Trophoblast cell (in vitro differentiated cells and primary cell): ENCODE data around the gene GKAP1. TPM values are rescaled to one million over a fixed set of nuclear protein-coding genes. Genes with fewer than 3 reads are reported as not detected.
A peak's percentile ranks its signal among the peaks of the same experiment; 100 is the strongest.
"Not testable (repeated sequence)": the region's sequence is repeated elsewhere in the genome, so short reads cannot be mapped to it uniquely, and the experiment has no call there.

Experiments used
- DNase-seq, 2 donors: peaks; one replicate each; pipeline ENCODE4 v3.0.0-alpha.2; 2016
- H2AFZ ChIP-seq: 2 replicates; pipeline ENCODE4 v1.6.1; 2013; ENCODE audit warnings: low read length, moderate library complexity, mild to moderate bottlenecking; ENCODE audit not compliant: insufficient read depth, poor library complexity
- H2AK5ac ChIP-seq: 2 replicates; pipeline ENCODE4 v1.6.1; 2013; ENCODE audit warnings: mild to moderate bottlenecking, low read length
- H2BK120ac ChIP-seq: 2 replicates; pipeline ENCODE4 v1.6.1; 2013; ENCODE audit warnings: low read length, mild to moderate bottlenecking, moderate library complexity; ENCODE audit not compliant: insufficient read depth, poor library complexity
- H2BK12ac ChIP-seq: 2 replicates; pipeline ENCODE4 v1.6.1; 2013; ENCODE audit warnings: mild to moderate bottlenecking, low read length, moderate library complexity
- H2BK5ac ChIP-seq: 2 replicates; pipeline ENCODE4 v1.6.1; 2013; ENCODE audit warnings: low read length, low read depth, moderate library complexity, mild to moderate bottlenecking; ENCODE audit not compliant: poor library complexity
- H3K14ac ChIP-seq: 2 replicates; pipeline ENCODE4 v1.6.1; 2013; ENCODE audit warnings: mild to moderate bottlenecking, low read length
- H3K18ac ChIP-seq: 2 replicates; pipeline ENCODE4 v1.6.1; 2013; ENCODE audit warnings: mild to moderate bottlenecking, low read length
- H3K23ac ChIP-seq: 2 replicates; pipeline ENCODE4 v1.6.1; 2013; ENCODE audit warnings: low read length
- H3K27ac ChIP-seq: 2 replicates; pipeline ENCODE4 v1.5.1; 2013; ENCODE audit warnings: low read depth, mild to moderate bottlenecking, inconsistent platforms, low read length, moderate library complexity
- H3K27me3 ChIP-seq: 2 replicates; pipeline ENCODE4 v1.6.1; 2013; ENCODE audit warnings: inconsistent platforms, mild to moderate bottlenecking, low read length, moderate library complexity; ENCODE audit not compliant: insufficient read depth
- H3K36me3 ChIP-seq, 2 experiments: 1 replicate in 1 of 2; 2 replicates in 1 of 2; pipeline ENCODE4 v1.6.1; 2013; ENCODE audit warnings: low read length in 2 of 2, mild to moderate bottlenecking in 2 of 2, moderate library complexity in 1 of 2; ENCODE audit not compliant: insufficient read depth in 2 of 2, control insufficient read depth in 1 of 2
- H3K4ac ChIP-seq: 2 replicates; pipeline ENCODE4 v1.6.1; 2013; ENCODE audit warnings: low read depth, mild to moderate bottlenecking, low read length, moderate library complexity
- H3K4me1 ChIP-seq, 2 experiments: 1 replicate in 1 of 2; 2 replicates in 1 of 2; pipeline ENCODE4 v1.6.1; 2013; ENCODE audit warnings: low read length in 2 of 2, mild to moderate bottlenecking in 2 of 2, moderate library complexity in 1 of 2; ENCODE audit not compliant: insufficient read depth in 2 of 2, control insufficient read depth in 1 of 2
- H3K4me2 ChIP-seq: 2 replicates; pipeline ENCODE4 v1.6.1; 2013; ENCODE audit warnings: inconsistent platforms, mild to moderate bottlenecking, low read length, moderate library complexity
- H3K4me3 ChIP-seq: 2 replicates; pipeline ENCODE4 v1.5.1; 2013; ENCODE audit warnings: mild to moderate bottlenecking, low read depth, low read length, inconsistent platforms
- H3K79me1 ChIP-seq: one replicate; pipeline ENCODE4 v1.6.1; 2013; ENCODE audit warnings: low read length
- H3K79me2 ChIP-seq: 2 replicates; pipeline ENCODE4 v1.6.1; 2013; ENCODE audit warnings: low read length, mild to moderate bottlenecking; ENCODE audit not compliant: control insufficient read depth, insufficient read depth, poor library complexity
- H3K9ac ChIP-seq: 2 replicates; pipeline ENCODE4 v1.6.1; 2013; ENCODE audit warnings: mild to moderate bottlenecking, low read length
- H3K9me3 ChIP-seq: 2 replicates; pipeline ENCODE4 v1.6.1; 2013; ENCODE audit warnings: low read depth, mild to moderate bottlenecking, control low read depth, inconsistent platforms, low read length; ENCODE audit not compliant: insufficient read depth
- H4K12ac ChIP-seq: 2 replicates; pipeline ENCODE4 v1.6.1; 2013; ENCODE audit warnings: low read depth, mild to moderate bottlenecking, low read length, moderate library complexity
- H4K8ac ChIP-seq: 2 replicates; pipeline ENCODE4 v1.6.1; 2013; ENCODE audit warnings: low read depth, mild to moderate bottlenecking, low read length, moderate library complexity
- H4K91ac ChIP-seq: one replicate; pipeline ENCODE4 v1.6.1; 2013; ENCODE audit warnings: low read depth, mild to moderate bottlenecking, low read length, moderate library complexity
- WGBS: extraction: QIAGEN DNeasy Blood & Tissue Kit; methylation state at CpG from one replicate; pipeline ENCODE4 v1.1.7; 2013; ENCODE audit warnings: missing lambda C conversion rate; ENCODE audit not compliant: insufficient read length, insufficient coverage; ENCODE audit errors: extremely low coverage; 5-methylcytosine and 5-hydroxymethylcytosine counted together
- polyA plus RNA-seq: library from polyadenylated mRNA; stranded (reverse); fragments of 200-250 nt; gene quantifications from 2 replicates; pipeline ENCODE4 v1.2.3, GENCODE V29; 2013

The GKAP1 gene
- 1.2 TPM in 2 replicates for polyA plus RNA-seq

- H3K9ac ChIP-seq, H2BK12ac ChIP-seq, H3K4me1 ChIP-seq, H3K36me3 ChIP-seq, H3K27ac ChIP-seq, H3K79me1 ChIP-seq, H2AK5ac ChIP-seq, H2BK5ac ChIP-seq, H3K18ac ChIP-seq, H3K23ac ChIP-seq, H3K9me3 ChIP-seq, H3K27me3 ChIP-seq, H3K4ac ChIP-seq, H3K79me2 ChIP-seq, H4K12ac ChIP-seq: not testable (repeated sequence)
- H2AFZ ChIP-seq: peak within 1 kb of the TSS; percentile 87
- DNase-seq: peak; percentile 46 to 67
- H3K4me3 ChIP-seq: peak within 1 kb of the TSS; percentile 77
- peak within 1 kb of the TSS; percentile 24 for H4K91ac ChIP-seq
- peak within 1 kb of the TSS; percentile 96 for H3K4me2 ChIP-seq
- peak within 1 kb of the TSS; percentile 51 for H2BK120ac ChIP-seq
- peak within 1 kb of the TSS; percentile 73 for H4K8ac ChIP-seq
- WGBS: no CpG with 5 or more reads among the region's 103 CpGs
- peak within 1 kb of the TSS; percentile 56 for H3K14ac ChIP-seq
Measured at GRCh38 chr9:83817356-83818278, at the start of gene GKAP1. TSS of gene GKAP1 (minus strand) at chr9:83817769. CDS start at chr9:83806517, 11,252 bp downstream.

GRCh38 chr9:83849895-83850294 lies 32.3 kb upstream of the GKAP1 start:
- H4K8ac ChIP-seq, H3K9ac ChIP-seq, H2AK5ac ChIP-seq, H3K9me3 ChIP-seq, H2BK5ac ChIP-seq, H3K79me2 ChIP-seq, H3K4me3 ChIP-seq, H3K27me3 ChIP-seq, H3K23ac ChIP-seq, H3K4me2 ChIP-seq, H2BK12ac ChIP-seq, H3K18ac ChIP-seq, H4K12ac ChIP-seq, H3K4me1 ChIP-seq, H3K4ac ChIP-seq, DNase-seq, H2AFZ ChIP-seq, H3K36me3 ChIP-seq, H3K79me1 ChIP-seq, H2BK120ac ChIP-seq, H3K27ac ChIP-seq, H3K14ac ChIP-seq, H4K91ac ChIP-seq: not testable (repeated sequence)
- WGBS: no CpG with 5 or more reads among the region's 8 CpGs

GRCh38 chr9:83837070-83837643 lies 19.6 kb upstream of the GKAP1 start:
- not testable (repeated sequence) for H3K36me3 ChIP-seq, H4K91ac ChIP-seq, H3K4ac ChIP-seq, H2BK12ac ChIP-seq, H3K23ac ChIP-seq, H3K14ac ChIP-seq, H3K79me1 ChIP-seq, H3K4me3 ChIP-seq, H3K27me3 ChIP-seq, H2AFZ ChIP-seq, H4K8ac ChIP-seq, H3K4me2 ChIP-seq, H2AK5ac ChIP-seq, H3K18ac ChIP-seq, H3K9ac ChIP-seq, H3K27ac ChIP-seq, H3K4me1 ChIP-seq, H3K79me2 ChIP-seq, H4K12ac ChIP-seq, H2BK5ac ChIP-seq, H2BK120ac ChIP-seq, DNase-seq, H3K9me3 ChIP-seq
- no CpG with 5 or more reads among the region's 7 CpGs for WGBS

DNA sequence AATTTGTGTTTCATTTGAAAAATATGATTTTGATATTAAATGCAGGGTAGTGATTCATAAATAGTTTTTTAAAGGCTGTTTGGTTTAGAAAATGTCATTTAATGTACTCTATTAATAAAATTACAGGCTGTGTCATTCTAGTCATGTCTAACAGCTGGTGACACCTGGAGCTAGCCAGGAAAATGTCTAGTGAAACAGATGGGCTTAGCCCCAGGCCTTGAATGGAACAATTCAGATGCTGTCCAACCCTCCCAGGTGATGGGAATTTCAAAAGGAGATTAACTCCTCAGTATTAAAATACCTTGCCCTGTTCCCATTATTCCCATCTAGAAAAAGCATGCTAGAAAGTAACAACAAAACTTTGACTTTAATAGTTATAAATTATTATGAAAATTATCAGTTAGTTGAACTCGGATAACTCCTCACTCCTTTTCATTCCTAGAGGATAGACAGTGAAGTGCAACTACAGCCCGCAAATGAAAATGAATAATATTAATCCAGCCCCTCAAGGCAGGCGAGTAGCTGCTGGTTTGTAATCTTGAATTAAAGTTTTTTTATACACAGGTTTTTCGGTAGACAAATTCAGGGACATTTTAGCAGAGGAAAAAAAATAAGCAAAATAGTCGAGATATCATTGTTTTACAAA lies 13.0 kb upstream of the GKAP1 start:
- not testable (repeated sequence) for H3K4me1 ChIP-seq, H3K27ac ChIP-seq, H3K4me3 ChIP-seq, H3K79me2 ChIP-seq, H3K4me2 ChIP-seq, H3K9me3 ChIP-seq, H2AK5ac ChIP-seq, H4K12ac ChIP-seq, H4K91ac ChIP-seq, H3K14ac ChIP-seq, H3K9ac ChIP-seq, H3K27me3 ChIP-seq, H3K18ac ChIP-seq, DNase-seq, H3K23ac ChIP-seq, H3K36me3 ChIP-seq, H4K8ac ChIP-seq, H3K79me1 ChIP-seq, H3K4ac ChIP-seq, H2BK5ac ChIP-seq, H2BK120ac ChIP-seq, H2BK12ac ChIP-seq, H2AFZ ChIP-seq
- WGBS: no CpG with 5 or more reads among the region's 5 CpGs
